NCI-H1694 treated with DMSO at 0.1 percent for 48 hours (cell line): ENCODE results near the gene RGS16.

ENCODE experiments used
- DNase-seq: peaks from one replicate; lab custom pipeline; 2025; lab: John Stamatoyannopoulos, UW

Gene RGS16

GRCh38 chr1:182629499-182630096, 25.4 kb upstream of the RGS16 start:
- no peak for DNase-seq

- no peak for DNase-seq
Measured at GRCh38 chr1:182629080-182629479, 24.9 kb upstream of the RGS16 start.

- DNase-seq: no peak
Measured at GRCh38 chr1:182628657-182629056, 24.5 kb upstream of the RGS16 start.

- no peak for DNase-seq
Measured at GRCh38 chr1:182627622-182628021, 23.4 kb upstream of the RGS16 start.

- DNase-seq: no peak
Measured at GRCh38 chr1:182626527-182626926, 22.3 kb upstream of the RGS16 start.

- DNase-seq: no peak
Measured at GRCh38 chr1:182625719-182626504, 21.7 kb upstream of the RGS16 start.

- no peak for DNase-seq
Measured at GRCh38 chr1:182625024-182625423, 20.8 kb upstream of the RGS16 start.

GRCh38 chr1:182624577-182624976, 20.4 kb upstream of the RGS16 start:
- peak; percentile 41 for DNase-seq

- DNase-seq: no peak
Measured at GRCh38 chr1:182622901-182623528, 18.8 kb upstream of the RGS16 start.

GRCh38 chr1:182621906-182622305, 17.7 kb upstream of the RGS16 start:
- no peak for DNase-seq

GRCh38 chr1:182620924-182621585, 16.9 kb upstream of the RGS16 start:
- DNase-seq: no peak

GRCh38 chr1:182617734-182618351, 13.7 kb upstream of the RGS16 start:
- peak; percentile 46 for DNase-seq

GRCh38 chr1:182617014-182617429, 12.8 kb upstream of the RGS16 start:
- DNase-seq: no peak

- DNase-seq: peak; percentile 95
Measured at GRCh38 chr1:182616130-182617013, 12.2 kb upstream of the RGS16 start.

- DNase-seq: peak; percentile 72
Measured at GRCh38 chr1:182615468-182616129, 11.4 kb upstream of the RGS16 start.

GRCh38 chr1:182614796-182615454, 10.7 kb upstream of the RGS16 start:
- DNase-seq: peak; percentile 66

GRCh38 chr1:182611787-182612186, 7.6 kb upstream of the RGS16 start:
- DNase-seq: peak; percentile 95

GRCh38 chr1:182611326-182611725, 7.1 kb upstream of the RGS16 start:
- DNase-seq: no peak

- no peak for DNase-seq
Measured at GRCh38 chr1:182610606-182611194, 6.5 kb upstream of the RGS16 start.
